ENCODE data around the gene SNAPC4.

SNAPC4 gene

DNA sequence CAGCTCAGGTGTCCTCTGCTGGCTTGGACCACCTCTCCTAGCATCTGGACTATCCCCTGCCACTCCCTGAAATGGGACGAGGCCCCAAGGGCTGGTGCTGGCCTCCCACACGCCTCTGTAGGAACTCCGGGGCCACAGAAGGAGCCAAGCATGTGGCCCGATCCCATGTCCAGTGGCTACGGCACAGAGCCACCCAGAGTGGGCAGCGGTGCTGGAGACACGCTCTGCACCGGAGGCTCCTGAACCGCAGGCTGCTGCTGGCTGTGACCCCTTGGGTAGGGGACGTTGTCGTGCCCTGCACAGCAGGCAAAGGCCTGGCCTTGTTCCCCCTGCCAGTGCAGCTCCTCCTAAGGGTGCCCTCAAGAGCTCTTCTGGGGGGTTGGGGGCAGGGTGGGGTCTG lies 20.1 kb downstream of the SNAPC4 start:
- TF ChIP-seq MYC (IDR thresholded peaks at IDR 0.05; ENCODE audit: low read depth, low read length) (no peak), POLR2A (IDR thresholded peaks at IDR 0.05; ENCODE audit: extremely low read depth, insufficient read length) (no peak)
- TF ChIP-seq, protein P1, sequence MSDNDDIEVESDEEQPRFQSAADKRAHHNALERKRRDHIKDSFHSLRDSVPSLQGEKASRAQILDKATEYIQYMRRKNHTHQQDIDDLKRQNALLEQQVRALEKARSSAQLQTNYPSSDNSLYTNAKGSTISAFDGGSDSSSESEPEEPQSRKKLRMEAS (IDR thresholded peaks at IDR 0.05; ENCODE audit: low read depth, low read length): no peak
- TF ChIP-seq, protein P2, sequence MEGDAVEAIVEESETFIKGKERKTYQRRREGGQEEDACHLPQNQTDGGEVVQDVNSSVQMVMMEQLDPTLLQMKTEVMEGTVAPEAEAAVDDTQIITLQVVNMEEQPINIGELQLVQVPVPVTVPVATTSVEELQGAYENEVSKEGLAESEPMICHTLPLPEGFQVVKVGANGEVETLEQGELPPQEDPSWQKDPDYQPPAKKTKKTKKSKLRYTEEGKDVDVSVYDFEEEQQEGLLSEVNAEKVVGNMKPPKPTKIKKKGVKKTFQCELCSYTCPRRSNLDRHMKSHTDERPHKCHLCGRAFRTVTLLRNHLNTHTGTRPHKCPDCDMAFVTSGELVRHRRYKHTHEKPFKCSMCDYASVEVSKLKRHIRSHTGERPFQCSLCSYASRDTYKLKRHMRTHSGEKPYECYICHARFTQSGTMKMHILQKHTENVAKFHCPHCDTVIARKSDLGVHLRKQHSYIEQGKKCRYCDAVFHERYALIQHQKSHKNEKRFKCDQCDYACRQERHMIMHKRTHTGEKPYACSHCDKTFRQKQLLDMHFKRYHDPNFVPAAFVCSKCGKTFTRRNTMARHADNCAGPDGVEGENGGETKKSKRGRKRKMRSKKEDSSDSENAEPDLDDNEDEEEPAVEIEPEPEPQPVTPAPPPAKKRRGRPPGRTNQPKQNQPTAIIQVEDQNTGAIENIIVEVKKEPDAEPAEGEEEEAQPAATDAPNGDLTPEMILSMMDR (IDR thresholded peaks at IDR 0.05; ENCODE audit: low read depth, low read length): no peak
- no peak for DNase-seq (ENCODE audit: low read depth)
- H3K4me3 ChIP-seq (ENCODE audit: low read depth, low read length): no peak overlapping the region

DNA sequence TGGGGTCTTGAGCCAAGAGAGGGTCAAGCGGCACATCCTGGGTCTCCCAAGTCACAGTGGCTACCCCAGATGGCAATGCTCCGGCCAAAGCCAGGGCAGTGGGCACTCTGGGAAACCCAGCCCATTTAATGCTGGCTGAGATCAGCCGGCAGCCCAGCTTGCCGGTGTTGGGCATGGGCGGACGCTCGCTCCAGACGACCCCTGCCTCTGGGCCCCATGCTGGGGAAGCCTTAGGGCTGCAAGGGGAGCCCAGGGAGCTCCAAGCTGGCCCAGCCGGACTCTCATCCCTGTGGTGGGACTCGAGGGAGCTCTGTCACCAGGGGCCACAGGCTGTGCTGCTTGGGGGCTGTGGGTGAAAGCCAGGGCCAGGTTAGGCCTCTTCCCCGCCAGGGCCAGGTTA lies 20.6 kb downstream of the SNAPC4 start:
- DNase-seq (ENCODE audit: low read depth): no peak
- TF ChIP-seq, protein P1 (IDR thresholded peaks at IDR 0.05; ENCODE audit: low read depth, low read length): no peak
- TF ChIP-seq MYC (IDR thresholded peaks at IDR 0.05; ENCODE audit: low read depth, low read length) (no peak), POLR2A (IDR thresholded peaks at IDR 0.05; ENCODE audit: extremely low read depth, insufficient read length) (no peak)
- TF ChIP-seq, protein P2 (IDR thresholded peaks at IDR 0.05; ENCODE audit: low read depth, low read length): no peak

DNA sequence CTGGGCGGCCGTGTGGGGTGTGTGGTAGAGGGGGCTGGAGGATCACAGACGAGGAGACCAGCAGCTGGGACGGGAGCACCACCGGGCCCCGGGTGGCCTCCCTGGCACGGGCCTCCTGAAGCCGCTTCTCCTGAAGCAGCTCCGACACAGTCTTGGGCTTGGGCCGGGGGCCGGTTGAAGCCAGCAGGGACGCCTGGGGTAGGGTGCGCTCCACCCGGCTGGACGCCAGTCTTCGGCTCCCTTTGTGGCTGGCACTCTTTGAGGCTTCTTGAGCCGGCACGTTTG lies 21.0 kb downstream of the SNAPC4 start:
- no peak for DNase-seq (ENCODE audit: low read depth)
- TF ChIP-seq, protein P2 (IDR thresholded peaks at IDR 0.05; ENCODE audit: low read depth, low read length): no peak
- TF ChIP-seq, protein P1 (IDR thresholded peaks at IDR 0.05; ENCODE audit: low read depth, low read length): no peak
- TF ChIP-seq MYC (IDR thresholded peaks at IDR 0.05; ENCODE audit: low read depth, low read length) (no peak), POLR2A (IDR thresholded peaks at IDR 0.05; ENCODE audit: extremely low read depth, insufficient read length) (no peak)

More for the DNA sequence above, 20.6 kb downstream of the SNAPC4 start:
- no peak overlapping the region for H3K4me3 ChIP-seq (ENCODE audit: low read depth, low read length)

DNA sequence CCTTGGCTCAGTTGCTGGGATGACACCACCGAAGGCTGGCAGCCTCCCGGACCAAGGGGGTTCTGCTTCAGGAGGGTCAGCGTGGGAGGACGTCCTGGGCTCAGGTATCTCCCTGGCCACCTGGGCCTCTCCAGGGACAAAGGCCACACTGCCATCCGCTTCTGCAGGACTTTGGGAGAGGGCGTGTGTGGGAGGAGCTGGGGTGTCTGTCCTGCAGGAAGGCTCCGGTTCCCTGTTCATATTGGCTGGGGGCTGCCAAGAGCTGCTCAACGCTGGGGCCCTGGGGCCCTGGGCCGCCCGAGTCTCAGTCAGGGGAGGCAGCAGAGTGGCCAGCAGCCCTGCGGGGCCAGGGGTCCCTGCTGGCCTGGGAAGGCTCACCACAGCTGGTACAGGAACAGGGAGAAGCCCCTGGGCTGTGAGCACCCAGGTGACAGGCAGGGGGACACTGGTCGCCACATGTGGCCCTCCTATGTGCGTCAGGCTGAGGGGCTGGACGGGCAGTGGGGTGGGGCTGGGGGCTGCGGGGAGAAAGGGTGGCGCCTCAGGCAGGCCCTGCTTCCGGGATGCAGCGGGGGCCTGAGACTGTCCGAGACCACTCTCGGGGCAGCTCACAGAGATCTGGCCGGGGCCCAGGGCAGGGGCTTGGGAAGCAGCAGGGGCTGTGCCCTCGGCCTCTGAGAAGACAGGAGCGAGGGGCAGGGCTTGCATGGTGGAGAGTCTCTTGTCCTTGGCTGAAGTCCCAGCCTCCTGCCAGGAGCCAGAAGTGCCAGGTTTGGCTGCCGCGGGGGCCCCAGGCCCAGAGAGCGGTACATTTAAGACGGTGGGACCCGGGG lies 21.6 kb downstream of the SNAPC4 start:
- peak overlapping the region; percentile 16 for H3K4me3 ChIP-seq (ENCODE audit: low read depth, low read length)
- DNase-seq (ENCODE audit: low read depth): peak; percentile 40
- TF ChIP-seq, protein P1 (IDR thresholded peaks at IDR 0.05; ENCODE audit: low read depth, low read length): no peak
- TF ChIP-seq, protein P2 (IDR thresholded peaks at IDR 0.05; ENCODE audit: low read depth, low read length): no peak
- TF ChIP-seq POLR2A (IDR thresholded peaks at IDR 0.05; ENCODE audit: extremely low read depth, insufficient read length) (no peak), MYC (IDR thresholded peaks at IDR 0.05; ENCODE audit: low read depth, low read length) (no peak)

More for the DNA sequence above, 21.0 kb downstream of the SNAPC4 start:
- no peak overlapping the region for H3K4me3 ChIP-seq (ENCODE audit: low read depth, low read length)

DNA sequence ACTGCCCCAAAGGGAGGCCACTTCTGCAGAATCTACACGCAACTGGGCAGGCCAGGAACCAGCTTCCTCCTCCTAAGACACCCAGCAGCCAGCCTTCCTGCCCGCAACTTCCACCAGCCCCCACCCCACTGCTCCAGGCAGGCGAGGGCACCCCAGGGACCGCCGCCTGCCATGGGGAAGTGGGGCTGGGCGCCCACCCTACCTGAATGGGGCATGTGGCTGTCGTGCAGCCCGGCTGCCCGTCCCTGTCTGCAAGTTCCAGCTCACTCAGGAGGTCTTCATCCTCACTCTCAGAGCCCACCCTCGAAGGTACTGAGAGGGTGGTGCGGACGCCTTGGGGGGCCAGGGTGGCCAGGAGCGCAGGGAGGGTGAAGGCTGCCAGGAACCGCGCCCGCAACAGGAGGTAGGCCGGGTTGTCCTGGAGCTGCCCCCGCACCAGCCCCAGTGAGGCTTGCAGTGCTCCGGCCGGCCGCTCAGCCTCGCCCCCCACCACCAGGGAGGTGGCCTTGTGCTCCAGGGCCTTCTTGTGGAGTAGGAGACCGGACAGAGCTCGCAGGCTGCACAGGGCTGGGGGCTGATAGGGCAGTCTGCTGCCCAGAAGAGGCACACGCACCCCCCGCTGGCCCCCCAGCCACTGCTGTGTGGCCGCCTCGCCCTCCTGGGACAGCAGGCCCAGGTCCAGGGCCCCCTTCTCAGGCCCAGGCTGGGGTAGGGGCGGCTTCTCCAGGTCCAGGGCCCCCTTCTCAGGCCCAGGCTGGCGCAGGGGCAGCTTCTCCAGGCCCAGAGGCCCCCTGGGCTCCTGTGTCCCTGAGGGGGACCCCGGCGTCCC lies 22.4 kb downstream of the SNAPC4 start:
- DNase-seq (ENCODE audit: low read depth): peak; percentile 94
- peak overlapping the region; percentile 40 for H3K4me3 ChIP-seq (ENCODE audit: low read depth, low read length)
- TF ChIP-seq, protein P1 (IDR thresholded peaks at IDR 0.05; ENCODE audit: low read depth, low read length): peak; percentile 32; the same call in 1 of the 2 replicates
- TF ChIP-seq POLR2A (IDR thresholded peaks at IDR 0.05; ENCODE audit: extremely low read depth, insufficient read length): peak; percentile 32
- TF ChIP-seq, protein P2 (IDR thresholded peaks at IDR 0.05; ENCODE audit: low read depth, low read length): no peak
- peak; percentile 39; the same call in 1 of the 2 replicates for TF ChIP-seq MYC (IDR thresholded peaks at IDR 0.05; ENCODE audit: low read depth, low read length)
